NCI-H1092 (cell line): ENCODE data around the gene CBFB.
"Not testable (repeated sequence)": the region's sequence is repeated elsewhere in the genome, so short reads cannot be mapped to it uniquely, and the experiment has no call there.

Source experiments
- DNase-seq: peaks from one replicate; lab custom pipeline; 2025; lab: John Stamatoyannopoulos, UW

The CBFB gene

GRCh38 chr16:67028696-67029253, at the start of gene CBFB:
TSS of gene CBFB (plus strand) at chr16:67029149. CDS start at chr16:67029408, 259 bp downstream.
- DNase-seq: peak; percentile 83

GRCh38 chr16:66983033-66983432, 45.9 kb upstream of the CBFB start:
- no peak for DNase-seq

GRCh38 chr16:66984892-66985311, 44.0 kb upstream of the CBFB start:
- DNase-seq: no peak

DNA sequence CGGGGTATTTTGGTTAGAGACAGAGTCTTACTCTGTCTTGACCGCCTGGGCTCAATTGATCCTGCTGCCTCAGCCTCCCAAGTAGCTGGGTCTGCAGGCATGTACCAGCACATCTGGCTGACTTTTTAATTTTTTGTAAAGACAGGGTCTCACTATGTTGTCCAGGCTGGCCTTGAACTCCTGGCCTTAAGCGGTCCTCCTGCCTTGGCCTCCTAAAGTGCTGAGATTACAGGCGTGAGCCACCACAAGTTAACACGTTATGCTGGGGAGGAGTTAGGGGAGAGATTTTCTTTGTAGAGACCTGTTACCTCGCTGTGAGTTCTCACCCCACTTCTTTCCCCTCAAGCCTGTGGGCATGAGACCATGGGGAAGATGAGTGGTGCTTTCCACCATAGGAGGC, 42.4 kb upstream of the CBFB start:
- DNase-seq: no peak

DNA sequence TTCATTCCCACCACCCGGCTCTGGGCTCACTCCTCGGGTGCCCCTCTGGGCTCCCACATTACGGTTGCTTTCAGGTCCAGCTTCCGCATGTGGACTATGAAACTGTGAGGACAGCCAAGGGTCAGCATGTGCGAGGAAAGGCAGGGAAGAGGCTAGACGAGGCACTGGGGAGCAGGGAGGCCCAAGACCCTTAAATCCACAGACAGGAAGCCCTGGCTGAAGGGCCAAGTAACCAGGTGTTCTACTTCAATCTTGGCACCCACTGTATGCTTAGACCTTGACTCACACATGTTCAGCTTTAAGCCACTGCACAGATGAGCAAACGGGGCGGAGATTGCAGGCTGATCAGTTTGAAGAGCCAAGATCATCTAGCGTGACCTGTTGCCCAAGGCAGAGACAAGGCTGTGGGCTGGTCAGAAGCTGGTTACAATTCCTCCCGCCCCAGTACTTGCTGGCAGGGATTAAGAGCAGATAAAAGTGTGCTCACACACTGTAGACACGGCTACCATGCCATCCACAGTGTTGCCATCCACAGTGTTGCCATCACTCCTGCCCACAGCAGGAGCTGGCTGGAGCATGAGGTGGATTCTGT, 40.7 kb upstream of the CBFB start, which contains the start of gene CES4A:
Gene CES4A (plus strand): TSS at position 393 of the 592 bp plus-strand sequence. CDS start 184 bp downstream, at position 577.
- no peak for DNase-seq

- DNase-seq: no peak
Observed at GRCh38 chr16:66991545-66992077, 37.3 kb upstream of the CBFB start.

DNA sequence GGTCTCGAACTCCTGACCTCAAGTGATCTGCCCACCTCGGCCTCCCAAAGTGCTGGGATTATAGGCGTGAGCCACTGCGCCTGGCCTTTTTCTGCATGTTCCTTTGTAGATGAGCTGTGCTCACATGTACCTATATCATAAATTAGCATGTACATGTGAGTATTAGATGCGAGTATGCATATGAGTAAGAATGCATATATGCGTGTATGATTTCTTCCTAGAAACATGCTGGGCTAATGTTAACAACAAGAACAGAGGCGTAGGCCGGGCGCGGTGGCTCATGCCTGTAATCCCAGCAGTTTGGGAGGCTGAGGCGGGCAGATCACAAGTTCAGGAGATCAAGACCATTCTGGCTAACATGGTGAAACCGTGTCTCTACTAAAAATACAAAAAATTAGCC, 35.4 kb upstream of the CBFB start:
- DNase-seq: not testable (repeated sequence)

- no peak for DNase-seq
Observed at GRCh38 chr16:66996324-66996982, 32.5 kb upstream of the CBFB start.

- no peak for DNase-seq
Observed at GRCh38 chr16:66996983-66997358, 32.0 kb upstream of the CBFB start.

DNA sequence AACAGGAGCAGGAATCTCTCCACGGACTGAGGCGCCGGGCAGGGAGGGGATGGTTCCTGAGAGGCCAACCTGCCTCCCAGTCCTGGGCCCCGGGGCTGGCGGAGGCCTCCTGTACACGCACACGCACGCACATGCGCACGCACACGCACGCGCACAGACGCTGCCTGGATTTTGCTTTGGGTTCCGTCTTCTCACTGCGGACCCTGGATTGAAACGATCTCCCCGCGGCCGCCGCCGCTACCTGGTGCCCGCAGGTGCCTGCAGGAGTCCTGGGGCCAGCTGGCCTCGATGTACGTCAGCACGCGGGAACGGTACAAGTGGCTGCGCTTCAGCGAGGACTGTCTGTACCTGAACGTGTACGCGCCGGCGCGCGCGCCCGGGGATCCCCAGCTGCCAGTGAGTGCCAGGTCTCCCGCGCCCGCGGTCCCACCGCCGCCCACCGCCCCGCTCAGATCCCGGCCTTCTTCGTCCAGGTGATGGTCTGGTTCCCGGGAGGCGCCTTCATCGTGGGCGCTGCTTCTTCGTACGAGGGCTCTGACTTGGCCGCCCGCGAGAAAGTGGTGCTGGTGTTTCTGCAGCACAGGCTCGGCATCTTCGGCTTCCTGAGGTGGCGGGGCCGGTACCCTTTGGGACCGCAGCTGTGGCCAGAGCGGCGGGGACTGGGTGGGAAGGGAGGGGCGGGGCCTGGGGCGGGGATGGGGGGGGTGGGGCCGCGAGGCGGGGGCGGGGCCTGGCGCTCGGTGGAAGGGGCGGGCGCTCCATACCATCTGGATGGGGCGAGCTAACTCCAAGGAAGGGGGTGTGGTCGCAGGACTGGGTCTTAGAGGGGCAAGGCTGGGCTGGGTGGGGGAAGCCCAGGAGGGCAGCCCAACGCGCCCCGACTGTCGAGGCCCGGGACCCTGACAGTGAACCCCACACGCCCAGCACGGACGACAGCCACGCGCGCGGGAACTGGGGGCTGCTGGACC, 28.3 kb upstream of the CBFB start:
- peak; percentile 37 for DNase-seq

- no peak for DNase-seq
Observed at GRCh38 chr16:67001726-67002125, 27.2 kb upstream of the CBFB start.

DNA sequence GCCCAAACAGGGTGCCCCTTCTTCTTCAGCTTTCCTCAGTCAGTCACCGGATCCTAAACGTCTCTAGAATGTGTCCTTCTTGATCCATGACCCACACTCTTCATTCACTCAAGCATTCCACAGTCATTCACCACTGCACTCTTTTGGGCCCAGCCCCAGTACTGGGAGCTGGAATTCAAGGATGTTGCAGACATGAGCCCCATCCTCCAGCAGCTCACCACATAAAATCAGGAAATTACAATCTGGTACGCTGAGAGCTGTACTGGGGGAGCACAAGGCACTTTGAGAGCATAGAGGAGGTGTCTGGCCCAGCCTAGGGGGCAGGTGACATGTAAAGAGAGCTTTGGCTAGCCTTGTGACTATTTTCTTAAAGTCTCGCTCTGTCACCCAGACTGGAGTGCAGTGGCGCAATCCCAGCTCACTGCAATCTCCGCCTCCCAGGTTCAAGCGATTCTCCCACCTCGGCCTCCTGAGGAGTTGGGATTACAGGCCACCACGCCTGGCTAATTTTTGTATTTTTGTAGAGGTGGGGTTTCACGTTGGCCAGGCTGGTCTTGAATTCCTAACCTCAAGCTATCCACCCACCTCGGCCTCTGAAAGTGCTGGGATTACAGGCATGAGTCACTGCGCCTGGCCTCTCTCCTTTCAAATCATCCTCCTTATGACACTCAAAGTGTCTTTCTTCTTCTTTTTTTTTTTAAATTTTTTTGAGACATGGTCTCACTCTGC, 21.9 kb upstream of the CBFB start:
- DNase-seq: no peak

- DNase-seq: no peak
Observed at GRCh38 chr16:67009158-67009557, 19.8 kb upstream of the CBFB start.

DNA sequence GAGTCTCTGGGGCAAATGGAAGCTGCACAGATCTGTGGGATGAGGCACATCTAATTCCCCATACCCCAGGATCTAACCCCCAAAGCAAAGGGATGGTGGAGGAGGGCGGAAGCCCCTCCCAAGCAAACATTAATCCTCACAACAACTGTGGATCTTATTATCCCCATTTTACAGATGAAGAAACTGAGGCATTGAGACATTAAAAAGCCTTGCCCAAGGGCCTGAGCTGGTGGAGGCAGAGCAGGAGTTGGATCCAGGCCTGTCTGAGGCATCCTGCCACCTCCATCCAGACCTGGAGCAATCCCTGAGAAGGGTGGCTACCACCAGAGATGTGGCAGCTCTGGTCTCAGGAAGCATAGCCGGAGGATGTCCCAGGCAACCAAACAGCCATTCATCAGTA, 17.7 kb upstream of the CBFB start:
- DNase-seq: no peak

DNA sequence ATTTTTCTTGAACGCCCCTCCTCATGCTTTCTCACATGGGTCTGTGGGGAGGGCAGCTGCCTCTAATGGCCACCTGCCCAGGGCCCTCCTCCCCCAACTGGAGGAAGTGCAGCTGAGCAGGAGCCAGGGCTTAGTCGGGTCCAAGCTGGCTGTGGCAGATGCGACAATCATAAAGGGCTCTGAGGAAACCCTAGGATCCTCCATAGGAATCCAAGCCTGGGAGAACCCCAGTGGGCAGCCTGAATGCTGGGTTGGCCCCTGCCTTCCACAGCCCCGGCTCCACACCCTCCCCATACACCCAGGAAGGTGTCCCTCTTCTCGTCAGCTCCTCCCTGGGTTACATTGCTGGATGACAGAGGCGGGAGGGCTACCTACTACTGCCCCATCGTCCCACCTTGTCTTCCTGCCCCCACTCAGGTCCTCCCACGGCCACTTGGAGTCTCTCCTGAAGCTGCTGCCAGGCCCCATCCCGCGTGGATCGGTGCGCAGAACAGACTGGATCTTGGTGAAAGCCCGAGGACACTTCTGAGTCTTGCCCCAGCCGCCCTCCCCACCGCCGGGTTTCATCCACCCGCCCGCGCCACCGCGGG, 15.6 kb upstream of the CBFB start:
- DNase-seq: no peak

DNA sequence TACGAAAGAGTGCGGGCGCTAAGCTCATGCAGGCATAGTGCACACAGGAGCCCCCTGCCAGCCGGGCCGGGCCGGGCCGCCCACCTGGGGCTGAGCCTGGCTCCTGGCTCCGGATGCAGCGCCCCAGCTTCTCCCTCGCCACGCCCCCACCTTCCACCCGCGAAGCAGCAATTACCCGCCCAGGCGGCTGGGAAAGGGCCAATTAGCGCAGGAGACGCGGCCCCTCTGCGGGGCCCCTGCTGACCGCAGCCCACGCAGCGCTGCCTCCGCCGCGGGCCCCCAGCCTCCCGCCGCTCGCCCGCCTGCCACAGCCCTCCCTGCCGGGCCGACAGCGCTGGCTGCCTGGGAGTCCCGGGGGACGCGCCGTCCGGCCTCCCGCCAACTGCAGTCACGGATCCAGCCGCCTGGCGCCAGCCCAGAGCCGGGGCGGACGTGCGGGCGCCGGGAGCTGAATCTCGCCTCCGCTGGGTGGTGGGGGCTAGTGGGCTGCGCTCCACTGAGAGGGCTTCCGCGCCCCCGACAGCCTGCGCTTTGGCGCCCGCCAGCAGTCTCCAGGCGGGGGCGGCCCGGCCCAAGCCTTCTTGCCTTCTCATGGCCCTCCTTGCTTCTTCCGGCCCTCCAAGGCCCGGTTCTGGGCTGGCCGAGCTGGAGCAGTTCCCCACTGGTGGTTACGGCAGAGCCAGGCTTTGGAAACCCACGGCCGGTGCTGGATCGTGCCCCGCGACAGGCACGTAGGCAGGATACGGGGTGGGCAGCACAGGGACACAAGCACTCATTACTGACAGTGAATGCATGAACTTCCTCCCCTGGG, 14.9 kb upstream of the CBFB start:
- DNase-seq: peak; percentile 70

- no peak for DNase-seq
Observed at GRCh38 chr16:67014634-67015312, 14.2 kb upstream of the CBFB start.

GRCh38 chr16:67015313-67015731, 13.6 kb upstream of the CBFB start:
- no peak for DNase-seq

DNA sequence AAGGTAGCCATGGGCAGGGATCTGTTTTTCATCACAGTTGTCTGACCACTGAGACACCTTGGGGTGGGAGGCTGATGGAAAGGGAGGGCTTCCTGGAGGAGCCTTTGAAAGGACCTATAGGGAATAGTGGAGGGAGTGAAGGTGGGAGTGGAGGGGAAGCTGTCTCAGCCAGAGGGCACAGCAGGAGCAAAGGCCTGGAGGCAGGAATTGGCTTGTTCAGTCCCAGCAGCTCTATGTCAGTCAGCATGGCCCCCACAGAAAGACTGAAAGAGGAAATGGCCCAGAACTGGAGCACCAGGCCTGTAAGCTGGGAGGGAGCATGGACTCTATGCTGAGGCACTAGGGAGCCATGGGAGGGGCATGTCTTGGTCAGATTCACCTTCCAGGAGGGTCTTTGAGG, 12.8 kb upstream of the CBFB start:
- DNase-seq: no peak
